H1 (cell line): Measurements from ENCODE around the gene ARHGAP28. TPM values are rescaled to one million over a fixed set of nuclear protein-coding genes. Genes with fewer than 3 reads are reported as not detected.

ENCODE experiments used
- CTCF ChIA-PET: fragments of 300-600 bp; sonication (Branson Sonifier 250); formaldehyde crosslinking; loops from one replicate; lab custom pipeline; 2021; ENCODE audit not compliant: partially characterized antibody; lab: Charles Lee
- POLR2A ChIA-PET: fragments of 300-600 bp; sonication (Branson Sonifier 250); formaldehyde crosslinking; loops from one replicate; lab custom pipeline; 2021; ENCODE audit warnings: inconsistent platforms; ENCODE audit not compliant: partially characterized antibody; lab: Charles Lee
- DNase-seq, 2 experiments: peaks; one replicate each; pipeline versions ENCODE4 v3.0.0 to v3.0.0-alpha.2; 2010 to 2022; ENCODE audit warnings: low spot score in 2 of 2, low read depth in 1 of 2, mixed read lengths in 1 of 2
- FAIRE-seq: peaks from 2 replicates; lab custom pipeline; 2011; peaks lifted over from hg19 to GRCh38; lab: Jason Lieb, UNC
- H2AFZ ChIP-seq: 2 replicates; pipeline ENCODE4 v1.8.1; 2012; ENCODE audit warnings: low read length, inconsistent platforms
- H2AK5ac ChIP-seq: 2 replicates; pipeline ENCODE4 v1.6.1; 2013; ENCODE audit warnings: low read depth, low read length
- H2BK120ac ChIP-seq: replicated peaks from 2 replicates; pipeline ENCODE3; 2013; ENCODE audit warnings: low read depth, low read length, inconsistent platforms
- H2BK12ac ChIP-seq: 2 replicates; pipeline ENCODE4 v1.6.1; 2013; ENCODE audit warnings: low read depth, low read length
- H2BK15ac ChIP-seq: 2 replicates; pipeline ENCODE4 v1.6.1; 2013; ENCODE audit warnings: low read length
- H2BK20ac ChIP-seq: 2 replicates; pipeline ENCODE4 v1.6.1; 2013; ENCODE audit warnings: low read length
- H2BK5ac ChIP-seq: 2 replicates; pipeline ENCODE4 v1.6.1; 2013; ENCODE audit warnings: low read depth, low read length
- H3K14ac ChIP-seq: 2 replicates; pipeline ENCODE4 v1.6.1; 2013; ENCODE audit warnings: inconsistent platforms; ENCODE audit not compliant: insufficient read length
- H3K18ac ChIP-seq: 2 replicates; pipeline ENCODE4 v1.6.1; 2013; ENCODE audit warnings: low read length; ENCODE audit errors: extremely low read depth
- H3K23ac ChIP-seq: 2 replicates; pipeline ENCODE4 v1.6.1; 2013; ENCODE audit warnings: inconsistent platforms; ENCODE audit not compliant: insufficient read length
- H3K23me2 ChIP-seq: 2 replicates; pipeline ENCODE4 v1.6.1; 2013; ENCODE audit warnings: low read depth, low read length
- H3K27ac ChIP-seq: 2 replicates; pipeline ENCODE4 v1.6.1; 2011; ENCODE audit warnings: low read depth, low read length, inconsistent platforms
- H3K27me3 ChIP-seq, 4 experiments: replicated peaks in 1 of 4; 1 replicate in 1 of 4; 2 replicates in 3 of 4; pipeline versions ENCODE4 v1.6.1 to v1.8.1; 2011 to 2013; ENCODE audit warnings: low read length in 3 of 4, mild to moderate bottlenecking in 3 of 4, inconsistent platforms in 2 of 4, mixed read lengths in 2 of 4, moderate library complexity in 1 of 4; ENCODE audit not compliant: control insufficient read depth in 3 of 4, insufficient read depth in 3 of 4; ENCODE audit errors: extremely low read depth in 1 of 4
- H3K36me3 ChIP-seq, 4 experiments: 2 replicates each; pipeline versions ENCODE4 v1.6.1 to v1.8.1; 2011 to 2013; ENCODE audit warnings: mild to moderate bottlenecking in 4 of 4, low read length in 3 of 4, moderate library complexity in 2 of 4, control low read depth in 1 of 4, inconsistent platforms in 1 of 4; ENCODE audit not compliant: insufficient read depth in 4 of 4, control insufficient read depth in 2 of 4
- H3K4ac ChIP-seq: replicated peaks from 2 replicates; pipeline ENCODE3; 2013; ENCODE audit warnings: low read length, low read depth, mixed read lengths, inconsistent platforms; ENCODE audit not compliant: insufficient read length
- H3K4me1 ChIP-seq, 4 experiments: replicated peaks in 1 of 4; 1 replicate in 1 of 4; 2 replicates in 3 of 4; pipeline versions ENCODE4 v1.6.1 to v1.8.1; 2011 to 2013; ENCODE audit warnings: low read length in 3 of 4, inconsistent platforms in 2 of 4, mixed read lengths in 1 of 4; ENCODE audit not compliant: insufficient read depth in 4 of 4, control insufficient read depth in 3 of 4
- H3K4me2 ChIP-seq, 2 experiments: 2 replicates each; pipeline versions ENCODE4 v1.6.1 to v1.8.1; 2011 to 2013; ENCODE audit warnings: low read depth in 2 of 2, low read length in 2 of 2, control low read depth in 1 of 2, inconsistent platforms in 1 of 2, mild to moderate bottlenecking in 1 of 2; ENCODE audit not compliant: insufficient read depth in 1 of 2
- H3K4me3 ChIP-seq, 4 experiments: fragments of 200-600, 300-600 bp in 1 of 4; sonication (generic), shearing (Covaris generic), sonication (Bioruptor Twin) in 1 of 4; 2 replicates each; pipeline versions ENCODE4 v1.5.1 to v1.8.1; 2011 to 2016; ENCODE audit warnings: low read length in 4 of 4, low read depth in 3 of 4, control low read depth in 2 of 4, inconsistent platforms in 2 of 4, mild to moderate bottlenecking in 2 of 4, mixed read lengths in 1 of 4, moderate library complexity in 1 of 4; ENCODE audit not compliant: insufficient read depth in 2 of 4; ENCODE audit errors: extremely low read depth in 1 of 4
- H3K56ac ChIP-seq: replicated peaks from 2 replicates; pipeline ENCODE3; 2013; ENCODE audit warnings: low read depth, mild to moderate bottlenecking, mixed read lengths, low read length, inconsistent platforms; ENCODE audit not compliant: insufficient read length
- H3K79me1 ChIP-seq: 2 replicates; pipeline ENCODE4 v1.6.1; 2013; ENCODE audit warnings: low read depth, low read length, control low read depth
- H3K79me2 ChIP-seq, 2 experiments: 2 replicates each; pipeline versions ENCODE4 v1.6.1 to v1.8.1; 2012 to 2013; ENCODE audit warnings: low read length in 2 of 2, mild to moderate bottlenecking in 2 of 2, inconsistent platforms in 1 of 2; ENCODE audit not compliant: insufficient read depth in 2 of 2, control insufficient read depth in 1 of 2
- H3K9ac ChIP-seq, 4 experiments: replicated peaks in 1 of 4; 1 replicate in 1 of 4; 2 replicates in 3 of 4; pipeline versions ENCODE4 v1.6.1 to v1.8.1; 2011 to 2013; ENCODE audit warnings: low read depth in 3 of 4, low read length in 3 of 4, control low read depth in 2 of 4, mild to moderate bottlenecking in 2 of 4, moderate library complexity in 2 of 4, inconsistent platforms in 1 of 4; ENCODE audit errors: extremely low read depth in 1 of 4
- H3K9me3 ChIP-seq, 2 experiments: 2 replicates each; pipeline versions ENCODE4 v1.6.1 to v1.8.1; 2012 to 2013; ENCODE audit warnings: mild to moderate bottlenecking in 2 of 2, moderate library complexity in 2 of 2, control low read depth in 1 of 2, inconsistent platforms in 1 of 2, low read depth in 1 of 2, low read length in 1 of 2, mixed read lengths in 1 of 2; ENCODE audit not compliant: insufficient read depth in 2 of 2
- H4K20me1 ChIP-seq, 2 experiments: replicated peaks in 1 of 2; 2 replicates each; pipeline versions ENCODE3 to v1.8.1; 2011 to 2013; ENCODE audit warnings: inconsistent platforms in 2 of 2, low read length in 2 of 2, mild to moderate bottlenecking in 1 of 2; ENCODE audit not compliant: insufficient read depth in 2 of 2, control insufficient read depth in 1 of 2
- H4K5ac ChIP-seq: 2 replicates; pipeline ENCODE4 v1.6.1; 2013; ENCODE audit warnings: low read length, low read depth, mixed read lengths, inconsistent platforms; ENCODE audit not compliant: insufficient read length
- H4K8ac ChIP-seq: 2 replicates; pipeline ENCODE4 v1.8.0; 2013; ENCODE audit warnings: mild to moderate bottlenecking, moderate library complexity, low read length, inconsistent platforms; ENCODE audit not compliant: insufficient read depth; ENCODE audit errors: extremely low read depth
- H4K91ac ChIP-seq: replicated peaks from 2 replicates; pipeline ENCODE3; 2013; ENCODE audit warnings: low read length, mixed read lengths, inconsistent platforms; ENCODE audit not compliant: insufficient read length
- ASH2L ChIP-seq: fragments of 200-600, 300-600 bp; sonication (generic); IDR thresholded peaks from one replicate; pipeline ENCODE4 v1.7.1; 2017; ENCODE audit warnings: low read length
- ATF3 ChIP-seq: IDR thresholded peaks from 2 replicates; pipeline ENCODE4 v1.6.1; 2011; ENCODE audit warnings: low read depth, mild to moderate bottlenecking, low read length; ENCODE audit not compliant: insufficient read depth
- CBX5 ChIP-seq: fragments of 300-800, 300-1000 bp; sonication (generic); IDR thresholded peaks from 2 replicates; pipeline ENCODE4 v1.7.1; 2016; ENCODE audit warnings: antibody characterized with exemption, low read length, low read depth
- CHD2 ChIP-seq: IDR thresholded peaks from 2 replicates; pipeline ENCODE4 v1.6.1; 2012; ENCODE audit warnings: low read length, improper control_type of control experiment
- E2F6 ChIP-seq: IDR thresholded peaks from 2 replicates; pipeline ENCODE4 v1.6.1; 2012; ENCODE audit warnings: inconsistent platforms
- HDAC6 ChIP-seq: IDR thresholded peaks from one replicate; pipeline ENCODE4 v1.7.1; 2012; ENCODE audit warnings: low read depth, mild to moderate bottlenecking, inconsistent platforms, low read length, moderate library complexity
- KDM1A ChIP-seq: fragments of 200-600, 300-600 bp; sonication (generic); IDR thresholded peaks from 2 replicates; pipeline ENCODE4 v1.7.1; 2016; ENCODE audit warnings: mild to moderate bottlenecking, low read length, borderline replicate concordance
- KDM4A ChIP-seq: IDR thresholded peaks from one replicate; pipeline ENCODE4 v1.7.1; 2012; ENCODE audit warnings: low read depth, mild to moderate bottlenecking, moderate library complexity, low read length, inconsistent platforms; ENCODE audit not compliant: severe bottlenecking
- POLR2A ChIP-seq, 2 experiments: IDR thresholded peaks; 1 replicate in 1 of 2; 2 replicates in 1 of 2; pipeline ENCODE4 v1.6.1; 2011; ENCODE audit warnings: low read depth in 2 of 2, low read length in 2 of 2, mild to moderate bottlenecking in 2 of 2; ENCODE audit errors: control extremely low read depth in 1 of 2
- RFX5 ChIP-seq: IDR thresholded peaks from 2 replicates; pipeline ENCODE4 v1.6.1; 2011; ENCODE audit warnings: low read depth, low read length, improper control_type of control experiment, borderline replicate concordance
- RNF2 ChIP-seq: fragments of 200-900, 300-1000 bp; sonication (generic); IDR thresholded peaks from 2 replicates; pipeline ENCODE4 v1.7.1; 2016; ENCODE audit warnings: borderline replicate concordance, low read depth, mild to moderate bottlenecking, antibody characterized with exemption, low read length; ENCODE audit not compliant: poor library complexity, severe bottlenecking; ENCODE audit errors: missing control alignments
- RXRA ChIP-seq: IDR thresholded peaks from 2 replicates; pipeline ENCODE4 v1.6.1; 2011; ENCODE audit warnings: low read depth, mild to moderate bottlenecking, low read length, moderate library complexity; ENCODE audit not compliant: insufficient read depth
- SIRT6 ChIP-seq: IDR thresholded peaks from one replicate; pipeline ENCODE4 v1.7.1; 2012; ENCODE audit warnings: low read length, inconsistent platforms
- SP1 ChIP-seq: IDR thresholded peaks from 2 replicates; pipeline ENCODE4 v1.6.1; 2011; ENCODE audit warnings: low read depth, low read length
- WGBS, 2 experiments: shearing (Covaris generic) in 1 of 2; methylation state at CpG; one replicate each; pipeline versions ENCODE4 v1.1.6 to v1.1.7; 2013 to 2015; ENCODE audit warnings: low lambda C conversion rate in 2 of 2, mixed read lengths in 2 of 2, inconsistent platforms in 1 of 2, low coverage in 1 of 2, missing lambda C conversion rate in 1 of 2; ENCODE audit not compliant: insufficient replicate concordance in 2 of 2, insufficient coverage in 1 of 2, insufficient read length in 1 of 2; ENCODE audit errors: extremely low coverage in 1 of 2, missing lambda C conversion rate in 1 of 2; 5-methylcytosine and 5-hydroxymethylcytosine counted together
- polyA plus RNA-seq, 7 experiments: library from polyadenylated mRNA; depleted of rRNA in 3 of 7; stranded (reverse) in 5 of 7; unstranded in 2 of 7; fragments of >200 nt in 5 of 7; fragments of 200-250 nt in 2 of 7; gene quantifications; 1 replicate in 5 of 7; 2 replicates in 1 of 7; 4 replicates in 1 of 7; pipeline versions ENCODE4 v1.2.1 to v1.2.3, GENCODE V29; 2011 to 2013; ENCODE audit warnings: missing spikeins in 2 of 7, mixed read lengths in 2 of 7
- total RNA-seq: library from RNA; stranded (reverse); fragmentation: NEBNext Ultra II Directional; extraction: Animal tissue kit (Norgen Biotek cat#: 25700); gene quantifications from 2 replicates; pipeline ENCODE4 v1.2.1, GENCODE V29; 2021

The ARHGAP28 gene
- total and polyA plus RNA-seq, 2 of the 8 experiments (the other 6 are each of a cell fraction or from before 2014, with no cell fraction given): 2.9 to 14.4 TPM

GRCh38 chr18:6763524-6763923 is 34.0 kb downstream of the ARHGAP28 start:
- CTCF ChIA-PET: interaction anchor here (1.1 to 1.2 kb wide), 2 partner anchors 185 to 221 kb away, joined by 3 read pairs; no protein-coding TSS in a partner anchor
- H3K9ac ChIP-seq: no peak overlapping the region
- WGBS, 2 experiments: 93% methylated on average over 6 of the region's 6 CpGs; no CpG with 5 or more reads in 1 of the 2 experiments
- TF ChIP-seq KDM4A: no peak
- no peak for TF ChIP-seq HDAC6
- TF ChIP-seq E2F6: no peak
- no peak for TF ChIP-seq SIRT6
- TF ChIP-seq ATF3: no peak
- TF ChIP-seq SP1: no peak
- TF ChIP-seq RNF2: no peak
- TF ChIP-seq CHD2: no peak
- TF ChIP-seq RXRA: no peak
- no peak for TF ChIP-seq CBX5
- no peak for TF ChIP-seq KDM1A
- TF ChIP-seq ASH2L: no peak
- TF ChIP-seq RFX5: no peak
- TF ChIP-seq POLR2A (IDR thresholded peaks at IDR 0.05; ENCODE audit: control extremely low read depth in 1 of 2, low read depth in 2 of 2, low read length in 2 of 2): no peak

More at GRCh38 chr18:6763524-6763923, 34.0 kb downstream of the ARHGAP28 start:
- Histone ChIP-seq H2AFZ (no peak overlapping the region), H3K23ac (no peak overlapping the region), H2BK120ac (no peak overlapping the region), H2AK5ac (no peak overlapping the region), H3K4me3 (no peak overlapping the region), H3K9me3 (no peaks in the 10 kb centered on the region), H4K91ac (no peak overlapping the region), H2BK5ac (no peak overlapping the region), H3K4ac (no peak overlapping the region), H4K20me1 (no peaks in the 10 kb centered on the region), H4K8ac (no peak overlapping the region), H3K36me3 (no peaks in the 10 kb centered on the region; a peak in 1 of 8 replicates), H3K27me3 (no peaks in the 10 kb centered on the region), H3K79me2 (no peaks in the 10 kb centered on the region), H2BK20ac (no peak overlapping the region), H3K56ac (no peak overlapping the region), H3K79me1 (no peaks in the 10 kb centered on the region), H3K4me2 (no peak overlapping the region), H3K4me1 (no peaks in the 10 kb centered on the region), H3K27ac (no peak overlapping the region), H2BK15ac (no peak overlapping the region), H4K5ac (no peak overlapping the region), H3K14ac (no peak overlapping the region), H3K23me2 (no peaks in the 10 kb centered on the region), H2BK12ac (no peak overlapping the region), H3K18ac (no peak overlapping the region)
- no peak for FAIRE-seq
- no peak for DNase-seq
- POLR2A ChIA-PET: interaction anchor here (0.9 to 1.2 kb wide), 2 partner anchors 11 to 20 kb away, joined by 3 to 5 read pairs; no protein-coding TSS in a partner anchor
